Measurements from ENCODE around the gene KANK3.
"Not testable (repeated sequence)": the region's sequence is repeated elsewhere in the genome, so short reads cannot be mapped to it uniquely, and the experiment has no call there.

Gene KANK3

GRCh38 chr19:8342684-8343482 lies at the start of gene KANK3:
Gene KANK3, minus strand, starts transcription at chr19:8343262. Its CDS starts 5,434 bp downstream, at chr19:8337828.
- DNase-seq (ENCODE audit: low spot score), result peak; percentile 98

DNA sequence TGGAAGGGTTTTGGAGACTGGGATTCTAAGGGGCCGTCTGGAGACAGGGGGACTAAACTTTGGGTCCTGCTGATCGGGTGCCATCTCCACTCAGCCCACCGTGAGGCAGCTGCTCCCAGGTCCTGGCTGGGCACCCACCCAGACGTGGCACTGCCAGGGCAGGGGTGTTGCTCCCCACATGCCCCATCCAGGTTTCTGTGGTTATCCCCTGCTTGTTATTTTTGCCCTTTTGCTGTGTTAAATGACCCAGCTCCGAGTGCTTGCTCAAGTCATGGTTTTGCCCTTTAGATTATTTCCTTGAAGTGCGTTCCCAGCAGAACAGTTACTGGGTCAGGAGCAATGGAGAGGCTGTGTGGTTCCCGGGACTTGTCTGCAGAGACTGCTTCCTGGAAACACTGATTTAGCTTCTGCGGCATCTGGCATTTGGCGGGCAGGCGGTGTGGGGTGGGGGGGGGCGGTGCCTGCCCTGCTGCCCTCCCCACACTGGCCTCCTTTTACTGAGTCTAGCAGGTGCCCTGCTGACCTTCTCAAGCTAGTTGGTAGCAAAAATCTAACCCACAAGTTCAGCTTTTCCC lies 49.0 kb upstream of the KANK3 start:
- DNase-seq (ENCODE audit: low spot score), result no peak

- DNase-seq (ENCODE audit: low spot score), result no peak
These were observed 48.3 kb upstream of the KANK3 start for GRCh38 chr19:8391198-8392016.

GRCh38 chr19:8390617-8390981 lies 47.5 kb upstream of the KANK3 start:
- DNase-seq (ENCODE audit: low spot score), result peak; percentile 96

- peak; percentile 99 for DNase-seq (ENCODE audit: low spot score)
These were observed 47.0 kb upstream of the KANK3 start, which contains the start of gene RAB11B for GRCh38 chr19:8389891-8390616. Gene RAB11B, plus strand, starts transcription at chr19:8390360. Its CDS starts 57 bp downstream, at chr19:8390417.

- no peak for DNase-seq (ENCODE audit: low spot score)
These were observed 45.5 kb upstream of the KANK3 start for GRCh38 chr19:8388612-8388958.

GRCh38 chr19:8387688-8388611 lies 44.9 kb upstream of the KANK3 start:
- no peak for DNase-seq (ENCODE audit: low spot score)

- no peak for DNase-seq (ENCODE audit: low spot score)
These were observed 43.9 kb upstream of the KANK3 start for GRCh38 chr19:8386990-8387389.

- DNase-seq (ENCODE audit: low spot score), result not testable (repeated sequence)
These were observed 43.4 kb upstream of the KANK3 start for GRCh38 chr19:8386419-8386818.

DNA sequence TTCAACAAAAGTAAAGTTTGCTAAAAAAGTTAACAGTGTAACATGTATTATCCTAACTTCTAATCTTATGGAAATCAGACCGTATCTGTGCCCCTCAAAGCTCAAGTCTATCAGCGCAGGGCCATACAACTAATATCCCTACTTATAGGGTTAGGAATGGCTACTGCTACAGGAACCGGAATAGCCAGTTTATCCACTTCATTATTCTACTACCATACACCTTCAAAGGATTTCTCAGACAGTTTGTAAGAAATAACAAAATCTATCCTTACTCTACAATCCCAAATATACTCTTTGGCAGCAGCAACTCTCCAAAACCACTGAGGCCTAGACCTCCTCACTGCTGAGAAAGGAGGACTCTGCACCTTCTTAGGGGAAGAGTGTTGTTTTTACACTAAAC lies 42.5 kb upstream of the KANK3 start:
- not testable (repeated sequence) for DNase-seq (ENCODE audit: low spot score)

DNA sequence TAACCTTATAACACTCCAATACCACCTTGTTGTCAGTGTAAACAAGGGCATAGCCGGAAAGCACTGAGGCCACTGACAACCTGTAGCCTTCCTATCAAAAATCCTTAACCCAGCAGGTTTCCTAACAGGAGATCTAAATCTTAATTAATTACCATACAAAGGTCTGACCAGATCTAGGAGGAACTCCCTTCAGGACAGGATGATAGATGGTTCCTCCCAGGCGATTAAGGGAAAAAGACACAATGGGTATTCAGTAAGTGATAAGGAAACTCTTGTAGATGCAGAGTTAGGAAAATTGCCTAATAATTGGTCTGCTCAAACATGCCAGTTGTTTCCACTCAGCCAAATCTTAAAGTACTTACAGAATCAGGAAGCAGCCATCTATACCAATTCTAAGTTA lies 42.0 kb upstream of the KANK3 start:
- DNase-seq (ENCODE audit: low spot score), result not testable (repeated sequence)

DNA sequence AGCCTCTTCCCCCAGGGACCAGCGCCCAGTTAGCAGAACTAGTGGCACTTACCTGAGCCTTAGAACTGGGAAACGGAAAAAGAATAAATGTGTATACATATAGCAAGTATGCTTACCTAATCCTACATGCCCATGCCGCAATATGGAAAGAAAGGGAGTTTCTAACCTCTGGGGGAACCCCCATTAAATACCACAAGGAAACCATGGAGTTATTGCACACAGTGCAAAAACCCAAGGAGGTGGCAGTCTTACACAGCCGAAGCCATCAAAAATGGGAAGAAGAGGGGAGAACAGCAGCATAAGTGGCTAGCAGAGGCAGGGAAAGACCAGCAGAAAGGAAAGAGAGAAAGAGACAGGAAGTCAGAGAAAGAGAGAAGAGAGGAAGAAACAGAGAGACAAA lies 41.5 kb upstream of the KANK3 start:
- not testable (repeated sequence) for DNase-seq (ENCODE audit: low spot score)

DNA sequence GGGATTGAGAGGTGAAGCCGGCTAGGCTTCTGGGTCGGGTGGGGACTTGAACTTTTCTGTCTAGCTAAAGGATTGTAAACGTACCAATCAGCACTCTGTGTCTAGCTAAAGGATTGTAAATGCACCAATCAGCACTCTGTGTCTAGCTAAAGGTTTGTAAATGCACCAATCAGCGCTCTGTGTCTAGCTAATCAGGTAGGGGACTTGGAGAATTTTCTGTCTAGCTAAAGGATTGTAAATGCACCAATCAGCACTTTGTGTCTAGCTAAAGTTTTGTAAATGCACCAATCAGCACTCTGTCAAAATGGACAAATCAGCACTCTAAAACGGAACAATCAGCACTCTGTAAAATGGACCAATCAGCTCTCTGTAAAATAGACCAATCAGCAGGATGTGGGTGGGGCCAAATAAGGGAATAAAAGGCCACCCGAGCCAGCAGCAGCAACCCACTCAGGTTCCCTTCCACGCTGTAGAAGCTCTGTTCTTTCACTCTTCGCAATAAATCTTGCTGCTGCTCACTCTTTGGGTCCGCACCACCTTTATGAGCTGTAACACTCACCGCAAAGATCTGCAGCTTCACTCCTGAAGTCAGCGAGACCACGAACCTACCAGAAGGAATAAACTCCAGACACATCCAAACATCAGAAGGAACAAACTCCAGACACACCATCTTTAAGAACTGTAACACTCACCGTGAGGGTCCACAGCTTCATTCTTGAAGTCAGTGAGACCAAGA lies 36.3 kb upstream of the KANK3 start:
- DNase-seq (ENCODE audit: low spot score), result not testable (repeated sequence)

GRCh38 chr19:8377598-8377997 lies 34.5 kb upstream of the KANK3 start:
- DNase-seq (ENCODE audit: low spot score), result no peak

- DNase-seq (ENCODE audit: low spot score), result not testable (repeated sequence)
These were observed 33.4 kb upstream of the KANK3 start for GRCh38 chr19:8376373-8376974.

DNA sequence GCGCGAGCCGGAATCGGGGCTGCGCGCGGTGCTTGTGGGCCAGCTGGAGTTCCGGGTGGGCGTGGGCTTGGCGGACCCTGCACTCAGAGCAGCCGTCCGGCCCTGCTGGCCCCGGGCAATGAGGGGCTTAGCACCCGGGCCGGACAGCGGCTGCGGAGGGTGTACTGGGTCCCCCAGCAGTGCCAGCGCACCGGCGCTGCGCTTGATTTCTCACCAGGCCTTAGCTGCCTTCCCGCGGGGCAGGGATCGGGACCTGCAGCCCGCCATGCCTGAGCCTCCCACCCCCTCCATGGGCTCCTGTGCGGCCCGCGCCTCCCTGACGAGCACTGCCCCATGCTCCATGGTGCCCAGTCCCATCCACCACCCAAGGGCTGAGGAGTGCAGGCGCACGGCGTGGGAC lies 32.7 kb upstream of the KANK3 start:
- DNase-seq (ENCODE audit: low spot score), result not testable (repeated sequence)

- DNase-seq (ENCODE audit: low spot score), result no peak
These were observed 31.1 kb upstream of the KANK3 start for GRCh38 chr19:8373867-8374813.

DNA sequence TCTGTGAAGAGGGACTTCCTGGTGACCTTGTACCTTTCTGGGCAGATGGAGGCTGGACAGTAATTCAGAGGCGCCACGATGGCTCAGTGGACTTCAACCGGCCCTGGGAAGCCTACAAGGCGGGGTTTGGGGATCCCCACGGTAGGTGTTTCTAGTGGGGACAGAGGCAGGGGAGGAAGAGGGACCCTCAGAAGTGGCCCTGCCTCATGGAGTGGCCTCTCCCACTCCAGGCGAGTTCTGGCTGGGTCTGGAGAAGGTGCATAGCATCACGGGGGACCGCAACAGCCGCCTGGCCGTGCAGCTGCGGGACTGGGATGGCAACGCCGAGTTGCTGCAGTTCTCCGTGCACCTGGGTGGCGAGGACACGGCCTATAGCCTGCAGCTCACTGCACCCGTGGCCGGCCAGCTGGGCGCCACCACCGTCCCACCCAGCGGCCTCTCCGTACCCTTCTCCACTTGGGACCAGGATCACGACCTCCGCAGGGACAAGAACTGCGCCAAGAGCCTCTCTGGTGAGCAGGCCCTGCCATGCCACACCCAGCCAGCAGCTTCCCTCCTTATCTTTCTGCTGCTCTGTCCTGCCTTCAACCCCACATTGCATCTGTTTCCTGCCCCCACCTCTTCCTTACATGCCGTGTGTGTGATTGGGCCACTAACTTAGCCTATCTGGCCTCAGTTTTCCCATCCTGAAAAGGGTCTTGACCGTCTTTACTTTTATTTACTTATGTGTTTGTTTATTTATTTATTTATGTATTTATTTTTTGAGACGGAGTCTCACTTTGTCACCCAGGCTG lies 28.1 kb upstream of the KANK3 start:
- no peak for DNase-seq (ENCODE audit: low spot score)
